ENCODE measurements around the gene KIAA0232.

KIAA0232 gene

GRCh38 chr4:6923507-6923906 lies 141.0 kb downstream of the KIAA0232 start:
- Histone ChIP-seq H3K27ac (ENCODE audit: low read depth, low read length, severe bottlenecking) (no peak overlapping the region), H3K4me3 (ENCODE audit: extremely low read depth, insufficient read depth, low read length, poor library complexity, severe bottlenecking) (no peak overlapping the region), H3K4me1 (ENCODE audit: control insufficient read depth, insufficient read depth, low read length, poor library complexity, severe bottlenecking) (peaks cover 9% of the 10 kb centered on the region), H3K36me3 (ENCODE audit: control insufficient read depth, insufficient read depth, low read length) (peaks cover 18% of the 10 kb centered on the region), H3K9me3 (ENCODE audit: control insufficient read depth, low read length) (no peaks in the 10 kb centered on the region)
- 95 to 97% methylated on average over 32 of the region's 32 CpGs for WGBS, 2 experiments (ENCODE audit: insufficient coverage in 2 of 2)

DNA sequence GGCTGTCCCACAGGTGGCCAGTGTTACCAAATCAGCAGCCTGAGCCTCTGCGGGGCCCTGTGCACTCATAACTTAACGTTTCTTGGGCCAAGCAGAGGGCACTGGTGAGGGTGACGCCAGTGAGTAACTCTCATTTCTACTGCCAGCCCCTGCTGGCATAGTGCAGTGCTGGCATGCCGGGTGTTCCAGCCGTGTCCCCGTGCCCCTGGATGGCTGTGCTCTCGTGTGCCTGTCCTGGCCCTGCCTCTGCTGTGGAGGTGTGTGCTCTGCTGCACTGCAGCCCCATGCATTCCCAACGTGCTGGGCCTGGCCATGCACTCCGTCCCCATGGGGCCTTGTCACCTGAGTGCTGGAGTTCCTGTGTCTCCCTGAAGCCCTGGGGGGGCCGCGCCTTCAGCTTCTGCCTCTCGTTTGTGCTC lies 141.8 kb downstream of the KIAA0232 start:
- Histone ChIP-seq H3K9me3 (ENCODE audit: control insufficient read depth, low read length) (no peaks in the 10 kb centered on the region), H3K4me3 (ENCODE audit: extremely low read depth, insufficient read depth, low read length, poor library complexity, severe bottlenecking) (no peak overlapping the region), H3K27ac (ENCODE audit: low read depth, low read length, severe bottlenecking) (no peak overlapping the region), H3K36me3 (ENCODE audit: control insufficient read depth, insufficient read depth, low read length) (peaks cover 18% of the 10 kb centered on the region), H3K4me1 (ENCODE audit: control insufficient read depth, insufficient read depth, low read length, poor library complexity, severe bottlenecking) (peaks cover 9% of the 10 kb centered on the region)
- 96 to 97% methylated on average over 10 to 11 of the region's 12 CpGs for WGBS, 2 experiments (ENCODE audit: insufficient coverage in 2 of 2)

- whole genome bisulfite sequencing, 2 experiments (ENCODE audit: insufficient coverage in 2 of 2), result 96 to 100% methylated on average over 8 of the region's 14 CpGs
- peaks cover 18% of the 10 kb centered on the region for H3K36me3 ChIP-seq (ENCODE audit: control insufficient read depth, insufficient read depth, low read length)
- H3K27ac ChIP-seq (ENCODE audit: low read depth, low read length, severe bottlenecking), result no peak overlapping the region
- H3K9me3 ChIP-seq (ENCODE audit: control insufficient read depth, low read length), result no peaks in the 10 kb centered on the region
- H3K4me3 ChIP-seq (ENCODE audit: extremely low read depth, insufficient read depth, low read length, poor library complexity, severe bottlenecking), result no peak overlapping the region
- peaks cover 9% of the 10 kb centered on the region for H3K4me1 ChIP-seq (ENCODE audit: control insufficient read depth, insufficient read depth, low read length, poor library complexity, severe bottlenecking)
These were observed 142.9 kb downstream of the KIAA0232 start for GRCh38 chr4:6925357-6925836.

DNA sequence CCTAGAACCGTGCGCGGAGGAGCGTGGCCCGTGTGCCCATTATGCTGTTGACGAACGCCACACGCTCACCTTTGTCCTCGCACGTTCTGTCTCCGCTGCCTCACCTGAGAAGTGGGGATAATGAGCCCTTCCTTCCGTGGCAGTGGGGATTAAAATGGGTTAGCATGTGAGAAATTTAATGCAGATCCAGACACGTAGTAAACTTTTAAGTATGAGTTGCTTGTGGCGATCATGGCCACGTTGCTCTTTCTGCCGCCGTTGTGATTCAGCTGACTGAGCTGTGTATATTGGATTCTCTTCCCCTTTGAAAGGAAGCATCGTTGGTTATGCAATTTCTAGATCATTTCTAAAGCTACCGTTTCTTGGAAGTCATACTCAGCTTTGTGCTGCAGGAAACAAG lies 143.6 kb downstream of the KIAA0232 start:
- Histone ChIP-seq H3K4me3 (ENCODE audit: extremely low read depth, insufficient read depth, low read length, poor library complexity, severe bottlenecking) (no peak overlapping the region), H3K27ac (ENCODE audit: low read depth, low read length, severe bottlenecking) (no peak overlapping the region), H3K9me3 (ENCODE audit: control insufficient read depth, low read length) (no peaks in the 10 kb centered on the region), H3K4me1 (ENCODE audit: control insufficient read depth, insufficient read depth, low read length, poor library complexity, severe bottlenecking) (peaks cover 9% of the 10 kb centered on the region), H3K36me3 (ENCODE audit: control insufficient read depth, insufficient read depth, low read length) (peaks cover 18% of the 10 kb centered on the region)
- 92 to 98% methylated on average over 14 to 19 of the region's 19 CpGs for WGBS, 2 experiments (ENCODE audit: insufficient coverage in 2 of 2)

DNA sequence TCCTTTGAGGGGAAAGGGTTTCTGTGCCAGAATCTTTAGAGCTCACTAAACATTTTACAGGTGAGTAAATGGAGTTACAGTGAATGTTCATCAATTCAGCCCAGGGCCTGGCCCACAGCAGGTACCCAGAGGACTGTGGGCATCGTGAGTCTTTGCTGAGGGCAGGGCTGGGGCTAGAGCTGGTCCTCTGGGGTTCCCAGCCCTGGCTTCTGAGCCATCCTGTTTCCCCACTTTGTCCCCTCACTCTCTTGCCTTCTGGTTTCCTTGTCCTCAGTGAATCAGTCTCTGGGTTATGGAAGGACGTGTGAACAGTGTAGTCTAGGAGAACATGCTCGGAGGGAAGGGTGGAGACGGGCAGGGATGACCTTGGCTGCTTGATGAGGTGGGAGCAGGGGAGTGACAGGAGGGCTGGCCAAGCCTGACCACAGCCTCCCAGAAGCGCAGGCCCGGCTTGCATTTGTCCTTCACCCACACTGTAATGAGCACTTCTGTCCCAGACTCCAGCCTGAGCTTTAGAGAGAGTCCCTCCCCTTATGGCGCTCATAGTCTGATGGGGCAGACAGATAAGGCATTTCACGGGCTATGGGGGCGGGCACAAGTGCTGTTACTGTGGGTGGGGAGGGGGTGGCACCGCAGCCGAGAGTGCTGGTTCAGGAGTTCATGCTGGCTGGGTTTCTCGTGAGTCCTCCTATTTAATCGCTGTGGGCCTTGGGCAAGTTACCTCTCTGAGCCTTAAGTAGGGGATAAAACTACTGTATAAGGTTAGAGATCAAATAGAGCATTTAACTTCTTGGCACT lies 144.4 kb downstream of the KIAA0232 start:
- no peak overlapping the region for H3K27ac ChIP-seq (ENCODE audit: low read depth, low read length, severe bottlenecking)
- no peak overlapping the region for H3K4me3 ChIP-seq (ENCODE audit: extremely low read depth, insufficient read depth, low read length, poor library complexity, severe bottlenecking)
- peaks cover 21% of the 10 kb centered on the region for H3K36me3 ChIP-seq (ENCODE audit: control insufficient read depth, insufficient read depth, low read length)
- no peaks in the 10 kb centered on the region for H3K9me3 ChIP-seq (ENCODE audit: control insufficient read depth, low read length)
- peaks cover 9% of the 10 kb centered on the region for H3K4me1 ChIP-seq (ENCODE audit: control insufficient read depth, insufficient read depth, low read length, poor library complexity, severe bottlenecking)
- 66 to 69% methylated on average over 6 to 11 of the region's 13 CpGs for WGBS, 2 experiments (ENCODE audit: insufficient coverage in 2 of 2)

DNA sequence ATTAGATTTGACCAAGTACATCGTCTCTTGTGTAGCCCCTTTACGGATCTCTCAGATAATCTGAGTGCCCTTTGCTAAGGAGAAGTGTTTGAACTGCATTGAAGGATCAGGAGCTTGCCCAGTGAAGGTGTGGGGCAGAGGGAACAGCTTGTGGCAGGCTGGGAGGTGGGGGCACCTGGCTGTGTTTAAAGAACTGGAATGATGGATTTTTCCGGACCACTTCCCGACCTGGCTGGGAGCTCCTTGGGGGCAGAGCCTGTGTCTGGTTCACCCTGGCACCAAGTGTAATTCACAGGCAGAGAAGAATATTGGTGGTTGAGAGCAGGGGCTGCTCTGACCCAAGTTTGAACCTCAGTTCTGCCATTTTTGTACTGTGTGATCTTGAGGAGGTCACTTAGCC lies 145.6 kb downstream of the KIAA0232 start:
- 94 to 100% methylated on average over 2 to 4 of the region's 4 CpGs for whole genome bisulfite sequencing, 2 experiments (ENCODE audit: insufficient coverage in 2 of 2)
- Histone ChIP-seq H3K4me3 (ENCODE audit: extremely low read depth, insufficient read depth, low read length, poor library complexity, severe bottlenecking) (no peak overlapping the region), H3K36me3 (ENCODE audit: control insufficient read depth, insufficient read depth, low read length) (peaks cover 21% of the 10 kb centered on the region), H3K9me3 (ENCODE audit: control insufficient read depth, low read length) (no peaks in the 10 kb centered on the region), H3K27ac (ENCODE audit: low read depth, low read length, severe bottlenecking) (no peak overlapping the region), H3K4me1 (ENCODE audit: control insufficient read depth, insufficient read depth, low read length, poor library complexity, severe bottlenecking) (peaks cover 9% of the 10 kb centered on the region)

DNA sequence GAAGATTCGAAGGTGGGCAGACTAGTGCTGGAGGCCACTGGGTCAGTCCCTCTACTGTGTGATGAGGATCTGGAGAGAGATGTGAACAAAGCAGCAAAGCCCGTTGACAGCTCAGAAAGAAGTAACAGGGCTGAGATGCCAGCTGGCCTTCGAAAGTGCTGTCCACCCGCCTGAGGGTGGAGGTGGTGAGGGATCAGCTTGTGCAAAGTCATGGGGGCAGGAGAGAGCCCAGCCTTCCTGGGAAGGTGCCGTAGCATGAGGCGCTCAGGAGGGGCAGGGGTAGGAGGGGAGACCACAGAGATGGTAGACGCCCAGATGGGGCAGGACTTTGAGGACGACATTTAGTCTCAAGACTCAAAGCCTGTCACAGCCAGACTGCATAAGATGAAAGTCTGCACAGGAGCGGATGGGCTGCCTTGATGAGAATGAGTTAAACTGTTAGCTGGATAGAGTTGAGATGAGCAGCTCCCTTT lies 146.8 kb downstream of the KIAA0232 start:
- Histone ChIP-seq H3K36me3 (ENCODE audit: control insufficient read depth, insufficient read depth, low read length) (peaks cover 11% of the 10 kb centered on the region), H3K4me3 (ENCODE audit: extremely low read depth, insufficient read depth, low read length, poor library complexity, severe bottlenecking) (no peak overlapping the region), H3K4me1 (ENCODE audit: control insufficient read depth, insufficient read depth, low read length, poor library complexity, severe bottlenecking) (peaks cover 9% of the 10 kb centered on the region), H3K9me3 (ENCODE audit: control insufficient read depth, low read length) (no peaks in the 10 kb centered on the region), H3K27ac (ENCODE audit: low read depth, low read length, severe bottlenecking) (no peak overlapping the region)
- 82 to 91% methylated on average over 6 to 9 of the region's 9 CpGs for WGBS, 2 experiments (ENCODE audit: insufficient coverage in 2 of 2)

- peaks cover 7% of the 10 kb centered on the region for H3K36me3 ChIP-seq (ENCODE audit: control insufficient read depth, insufficient read depth, low read length)
- no peak overlapping the region for H3K27ac ChIP-seq (ENCODE audit: low read depth, low read length, severe bottlenecking)
- no peaks in the 10 kb centered on the region for H3K9me3 ChIP-seq (ENCODE audit: control insufficient read depth, low read length)
- WGBS, 2 experiments (ENCODE audit: insufficient coverage in 2 of 2), result 73 to 80% methylated on average over 11 to 12 of the region's 15 CpGs
- peaks cover 9% of the 10 kb centered on the region for H3K4me1 ChIP-seq (ENCODE audit: control insufficient read depth, insufficient read depth, low read length, poor library complexity, severe bottlenecking)
- H3K4me3 ChIP-seq (ENCODE audit: extremely low read depth, insufficient read depth, low read length, poor library complexity, severe bottlenecking), result no peak overlapping the region
These were observed 147.4 kb downstream of the KIAA0232 start for GRCh38 chr4:6929812-6930464.

GRCh38 chr4:6932475-6932874 lies 149.9 kb downstream of the KIAA0232 start:
- Histone ChIP-seq H3K9me3 (ENCODE audit: control insufficient read depth, low read length) (no peaks in the 10 kb centered on the region), H3K4me3 (ENCODE audit: extremely low read depth, insufficient read depth, low read length, poor library complexity, severe bottlenecking) (no peak overlapping the region), H3K36me3 (ENCODE audit: control insufficient read depth, insufficient read depth, low read length) (peaks cover 7% of the 10 kb centered on the region), H3K27ac (ENCODE audit: low read depth, low read length, severe bottlenecking) (no peak overlapping the region), H3K4me1 (ENCODE audit: control insufficient read depth, insufficient read depth, low read length, poor library complexity, severe bottlenecking) (peaks cover under 1% of the 10 kb centered on the region)
- WGBS, 2 experiments (ENCODE audit: insufficient coverage in 2 of 2), result 97 to 100% methylated on average over 3 of the region's 3 CpGs

DNA sequence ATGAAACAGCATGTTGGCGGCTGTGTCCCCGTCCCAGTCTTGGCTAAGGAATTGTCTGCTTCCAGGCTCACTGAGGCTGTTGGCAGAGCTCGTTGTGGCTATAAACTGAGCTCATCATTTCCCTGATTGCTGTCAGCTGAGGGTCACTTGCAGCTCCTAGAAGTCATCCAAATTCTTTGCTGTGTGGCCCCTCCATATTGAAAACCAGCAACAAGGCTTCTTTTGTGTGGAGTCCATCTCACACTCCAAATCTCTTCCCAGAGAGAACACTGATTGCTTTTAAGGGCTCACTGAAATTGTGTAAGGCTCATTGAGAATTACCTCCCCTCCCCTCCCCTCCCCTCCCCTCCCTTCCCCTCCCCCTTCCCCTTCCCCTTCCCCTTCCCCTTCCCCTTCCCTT lies 150.4 kb downstream of the KIAA0232 start:
- Histone ChIP-seq H3K4me1 (ENCODE audit: control insufficient read depth, insufficient read depth, low read length, poor library complexity, severe bottlenecking) (peaks cover 3% of the 10 kb centered on the region), H3K9me3 (ENCODE audit: control insufficient read depth, low read length) (no peaks in the 10 kb centered on the region), H3K4me3 (ENCODE audit: extremely low read depth, insufficient read depth, low read length, poor library complexity, severe bottlenecking) (no peak overlapping the region), H3K36me3 (ENCODE audit: control insufficient read depth, insufficient read depth, low read length) (peaks cover 7% of the 10 kb centered on the region), H3K27ac (ENCODE audit: low read depth, low read length, severe bottlenecking) (peak overlapping the region; percentile 24)
- 89 to 91% methylated on average over 3 of the region's 3 CpGs for WGBS, 2 experiments (ENCODE audit: insufficient coverage in 2 of 2)

Measured in mesodermal cell (in vitro differentiated cells).